Breast epithelium (tissue), 4 donors: Measurements from ENCODE around the gene CTSH. TPM values are rescaled to one million over a fixed set of nuclear protein-coding genes. Genes with fewer than 3 reads are reported as not detected.
"Not testable (repeated sequence)": the region's sequence is repeated elsewhere in the genome, so short reads cannot be mapped to it uniquely, and the experiment has no call there.

ENCODE experiments used
- DNase-seq, 2 donors: peaks; one replicate each; pipeline ENCODE4 v3.0.0-alpha.2; 2019; ENCODE audit warnings: low spot score in 2 of 2
- H3K27ac ChIP-seq, 2 donors: fragments of 200-600 bp; sonication (generic) in 1 of 2; one replicate each; pipeline ENCODE4 v1.5.1; 2016 to 2019; ENCODE audit warnings: mild to moderate bottlenecking in 1 of 2
- H3K27me3 ChIP-seq, 2 donors: fragments of 200-600 bp; sonication (generic) in 1 of 2; one replicate each; pipeline versions ENCODE4 v1.5.1 to v1.6.0; 2017 to 2019; ENCODE audit warnings: control low read depth in 1 of 2, mild to moderate bottlenecking in 1 of 2
- H3K36me3 ChIP-seq: fragments of 200-600 bp; one replicate; pipeline ENCODE4 v1.5.1; 2019
- H3K4me1 ChIP-seq, 2 donors: fragments of 200-600 bp; sonication (generic); one replicate each; pipeline ENCODE4 v1.5.1; 2016 to 2019; ENCODE audit warnings: control low read depth in 1 of 2
- H3K4me3 ChIP-seq, 3 donors: fragments of 200-600 bp; sonication (generic); 1 replicate in 2 of 3; 2 replicates in 1 of 3; pipeline ENCODE4 v1.5.1; 2016 to 2019; ENCODE audit warnings: mild to moderate bottlenecking in 3 of 3, moderate library complexity in 2 of 3
- H3K9me3 ChIP-seq, 2 donors: fragments of 200-600 bp; sonication (generic) in 1 of 2; one replicate each; pipeline ENCODE4 v1.5.1; 2016 to 2019; ENCODE audit warnings: control low read depth in 1 of 2
- POLR2A ChIP-seq: fragments of 450-650 bp; IDR thresholded peaks from one replicate; pipeline ENCODE4 v1.6.1; 2016; ENCODE audit warnings: antibody characterized with exemption, mild to moderate bottlenecking, moderate library complexity
- POLR2AphosphoS5 ChIP-seq, 3 donors: sonication (generic); formaldehyde crosslinking; IDR thresholded peaks; one replicate each; pipeline ENCODE4 v1.6.1; 2017; ENCODE audit warnings: antibody characterized with exemption in 3 of 3
- intact Hi-C: fragments of 100-400 bp; cut with DNase I; formaldehyde crosslinking; loops from one replicate; pipeline ENCODE4 v1.15.1; 2023; ENCODE audit warnings: low total_unique reads
- total RNA-seq, 3 donors: library from RNA; depleted of rRNA; stranded (reverse); fragments of >200 nt; gene quantifications; one replicate each; pipeline ENCODE4 v1.1.0, GENCODE V29; 2016
- TF ChIP-seq, protein P1 (sequence below), 3 donors: fragments of 450-650 bp; IDR thresholded peaks; one replicate each; pipeline ENCODE4 v1.5.1; 2016 to 2017; ENCODE audit warnings: antibody characterized with exemption in 3 of 3, mild to moderate bottlenecking in 3 of 3, moderate library complexity in 3 of 3

CTSH gene
- total RNA-seq, 3 donors from 2014 or later: 158 to 272 (median 163) TPM

DNA sequence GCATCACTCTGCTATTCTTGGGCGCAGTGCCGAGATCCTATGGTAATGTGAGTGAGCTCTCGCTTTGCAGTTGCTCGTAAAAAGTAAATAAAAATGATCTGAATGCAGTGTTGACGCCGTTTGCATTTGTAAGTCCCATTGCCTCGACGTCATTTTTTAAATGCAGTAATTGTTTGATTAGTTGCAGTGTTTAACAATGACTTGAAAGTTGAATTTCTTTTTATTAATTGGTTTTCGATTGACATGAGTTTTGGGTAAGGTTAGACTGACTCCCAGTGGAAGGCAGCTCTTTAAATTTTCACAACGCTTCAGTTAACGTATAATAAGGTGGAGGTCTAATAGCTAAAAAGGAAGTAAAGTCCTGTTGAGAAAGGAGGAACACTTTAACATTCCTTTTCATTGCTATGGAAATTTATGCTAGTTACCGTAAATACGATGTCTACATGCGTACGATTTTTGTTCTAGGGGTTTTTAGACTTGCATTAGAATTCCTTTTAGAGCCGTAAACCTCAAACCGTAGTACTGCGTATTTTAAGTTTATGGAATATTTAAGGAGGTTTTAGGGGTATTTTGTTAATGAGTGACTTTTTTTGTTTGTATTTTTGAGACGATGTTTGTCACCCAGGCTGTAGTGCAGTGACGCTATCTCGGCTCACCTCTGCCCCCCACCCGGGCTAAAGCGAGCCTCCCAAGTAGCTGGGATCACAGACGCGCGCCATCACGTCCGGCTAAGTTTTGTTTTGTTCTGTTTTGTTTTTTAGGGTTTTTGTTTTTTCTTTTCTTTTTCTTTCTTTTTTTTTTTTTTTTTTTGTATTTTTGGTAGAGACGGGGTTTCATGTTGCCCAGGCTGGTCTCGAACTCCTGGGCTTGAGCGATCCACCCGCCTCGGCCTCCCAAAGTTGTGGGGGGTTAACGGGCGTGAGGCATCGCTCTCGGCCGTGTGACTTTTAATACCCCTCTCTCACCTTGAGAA is 70.8 kb downstream of the CTSH start:
- Histone ChIP-seq H3K27me3 (no peaks in the 10 kb centered on the region), H3K9me3 (no peaks in the 10 kb centered on the region), H3K27ac (peak overlapping the region; percentile 100), H3K36me3 (no peaks in the 10 kb centered on the region), H3K4me1 (peaks cover 0 to under 1% of the 10 kb centered on the region in 2 donors), H3K4me3 (peak overlapping the region; percentile 80 to 100 (median 100))
- TF ChIP-seq, protein P1, sequence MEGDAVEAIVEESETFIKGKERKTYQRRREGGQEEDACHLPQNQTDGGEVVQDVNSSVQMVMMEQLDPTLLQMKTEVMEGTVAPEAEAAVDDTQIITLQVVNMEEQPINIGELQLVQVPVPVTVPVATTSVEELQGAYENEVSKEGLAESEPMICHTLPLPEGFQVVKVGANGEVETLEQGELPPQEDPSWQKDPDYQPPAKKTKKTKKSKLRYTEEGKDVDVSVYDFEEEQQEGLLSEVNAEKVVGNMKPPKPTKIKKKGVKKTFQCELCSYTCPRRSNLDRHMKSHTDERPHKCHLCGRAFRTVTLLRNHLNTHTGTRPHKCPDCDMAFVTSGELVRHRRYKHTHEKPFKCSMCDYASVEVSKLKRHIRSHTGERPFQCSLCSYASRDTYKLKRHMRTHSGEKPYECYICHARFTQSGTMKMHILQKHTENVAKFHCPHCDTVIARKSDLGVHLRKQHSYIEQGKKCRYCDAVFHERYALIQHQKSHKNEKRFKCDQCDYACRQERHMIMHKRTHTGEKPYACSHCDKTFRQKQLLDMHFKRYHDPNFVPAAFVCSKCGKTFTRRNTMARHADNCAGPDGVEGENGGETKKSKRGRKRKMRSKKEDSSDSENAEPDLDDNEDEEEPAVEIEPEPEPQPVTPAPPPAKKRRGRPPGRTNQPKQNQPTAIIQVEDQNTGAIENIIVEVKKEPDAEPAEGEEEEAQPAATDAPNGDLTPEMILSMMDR (IDR thresholded peaks at IDR 0.05): no peak
- TF ChIP-seq POLR2A (no peak), POLR2AphosphoS5 (IDR thresholded peaks at IDR 0.05) (peak in 2 of 3 donors; percentile 16 to 35)
- intact Hi-C loops: no loop called here
- DNase-seq: no peak

DNA sequence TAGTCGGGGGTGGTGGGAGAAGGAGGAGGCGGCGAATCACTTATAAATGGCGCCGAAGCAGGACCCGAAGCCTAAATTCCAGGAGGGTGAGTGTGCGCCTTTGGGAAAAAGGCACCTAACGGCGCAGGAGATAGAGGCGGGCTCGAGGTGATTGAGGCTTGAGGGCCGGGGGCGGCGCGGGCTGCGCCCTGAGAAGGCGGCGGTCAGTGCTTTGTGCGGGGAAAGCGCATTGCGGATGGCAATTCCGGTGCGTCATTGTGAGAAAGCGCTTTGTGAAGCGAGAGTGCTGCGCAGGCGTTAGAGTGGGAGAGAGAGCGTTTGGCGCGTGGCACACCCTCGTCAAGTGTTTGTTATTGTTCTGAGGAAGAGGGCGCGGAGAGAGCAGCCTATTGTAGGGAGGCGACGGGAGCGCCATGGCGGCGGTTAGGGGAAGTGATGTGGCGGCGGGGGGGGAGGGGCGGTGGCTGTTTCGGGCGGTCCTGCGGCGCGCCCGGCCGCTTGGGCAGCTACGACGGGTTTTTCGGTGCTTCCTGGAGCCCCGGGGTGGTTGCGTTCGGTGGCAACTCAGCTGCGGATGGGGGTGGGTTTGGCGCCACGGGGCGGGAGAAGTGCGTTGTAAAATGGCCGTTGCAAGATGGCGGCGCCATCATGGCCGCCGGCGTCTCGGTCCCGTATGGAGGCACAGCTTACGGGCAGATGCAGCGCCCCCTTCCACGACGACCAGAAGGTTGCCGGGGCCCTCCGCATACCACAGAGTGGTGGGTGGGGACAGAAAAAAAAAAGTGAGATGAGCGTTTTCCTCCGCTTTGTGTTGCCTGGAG is 71.7 kb downstream of the CTSH start:
- Histone ChIP-seq H3K4me1 (no peaks in the 10 kb centered on the region), H3K9me3 (no peaks in the 10 kb centered on the region), H3K27ac (peak overlapping the region; percentile 100), H3K27me3 (no peaks in the 10 kb centered on the region), H3K36me3 (no peaks in the 10 kb centered on the region), H3K4me3 (peak overlapping the region; percentile 80 to 100 (median 100))
- DNase-seq: peak; percentile 63 to 72
- intact Hi-C loops: no loop called here
- TF ChIP-seq POLR2AphosphoS5 (IDR thresholded peaks at IDR 0.05) (peak; percentile 53 to 71 (median 68)), POLR2A (peak; percentile 43)
- TF ChIP-seq, protein P1 (IDR thresholded peaks at IDR 0.05): peak in 1 of 3 donors; percentile 31

DNA sequence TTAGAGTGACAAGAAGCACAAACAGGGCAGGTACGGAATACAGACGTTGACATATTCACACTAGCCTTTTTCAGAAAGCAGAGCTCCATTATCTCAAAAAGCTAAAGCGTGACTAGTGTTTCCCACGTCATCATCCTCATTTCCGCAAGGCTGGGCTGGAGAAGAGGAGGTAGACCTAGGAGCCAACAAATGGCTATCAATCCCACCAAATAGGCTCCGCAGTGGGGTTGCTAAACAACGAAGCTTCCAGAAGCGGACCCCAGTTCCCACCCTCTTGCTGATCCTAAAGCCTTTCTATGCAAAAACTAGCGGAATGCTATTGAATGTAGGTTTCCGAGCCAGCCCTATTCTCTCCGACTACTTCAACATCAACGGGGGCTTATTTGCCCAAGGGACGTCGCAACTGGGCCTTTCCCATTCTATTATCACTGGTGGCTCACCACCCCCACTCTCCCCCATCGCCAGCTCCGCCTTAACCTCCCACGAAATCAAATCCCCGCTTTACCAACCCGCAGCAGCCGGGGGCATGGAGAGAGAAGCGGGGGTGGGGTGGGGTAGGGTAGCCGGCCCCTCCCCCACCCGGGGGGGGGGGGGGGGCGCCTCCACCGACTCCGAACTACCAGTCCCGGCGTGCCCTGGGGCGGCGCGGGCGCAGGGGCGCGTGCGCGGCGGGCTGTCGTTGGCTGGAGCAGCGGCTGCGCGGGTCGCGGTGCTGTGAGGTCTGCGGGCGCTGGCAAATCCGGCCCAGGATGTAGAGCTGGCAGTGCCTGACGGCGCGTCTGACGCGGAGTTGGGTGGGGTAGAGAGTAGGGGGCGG is 72.5 kb downstream of the CTSH start, which contains the start of gene MORF4L1:
Gene MORF4L1, plus strand, starts transcription at position 736 of the 817 bp plus-strand sequence. CDS start 128 bp downstream, outside the sequence.
- no peaks in the 10 kb centered on the region for H3K27me3 ChIP-seq
- peak within 1 kb of the TSS; percentile 100 for H3K27ac ChIP-seq
- peak within 1 kb of the TSS; percentile 80 to 100 (median 100) for H3K4me3 ChIP-seq
- intact Hi-C loops: no loop called here
- H3K4me1 ChIP-seq: no peaks in the 10 kb centered on the region
- H3K9me3 ChIP-seq: no peaks in the 10 kb centered on the region
- peak; percentile 95 to 98 for DNase-seq
- TF ChIP-seq POLR2AphosphoS5 (IDR thresholded peaks at IDR 0.05): no peak
- TF ChIP-seq, protein P1 (IDR thresholded peaks at IDR 0.05): no peak
- no peak for TF ChIP-seq POLR2A
- no peaks in the 10 kb centered on the region for H3K36me3 ChIP-seq

DNA sequence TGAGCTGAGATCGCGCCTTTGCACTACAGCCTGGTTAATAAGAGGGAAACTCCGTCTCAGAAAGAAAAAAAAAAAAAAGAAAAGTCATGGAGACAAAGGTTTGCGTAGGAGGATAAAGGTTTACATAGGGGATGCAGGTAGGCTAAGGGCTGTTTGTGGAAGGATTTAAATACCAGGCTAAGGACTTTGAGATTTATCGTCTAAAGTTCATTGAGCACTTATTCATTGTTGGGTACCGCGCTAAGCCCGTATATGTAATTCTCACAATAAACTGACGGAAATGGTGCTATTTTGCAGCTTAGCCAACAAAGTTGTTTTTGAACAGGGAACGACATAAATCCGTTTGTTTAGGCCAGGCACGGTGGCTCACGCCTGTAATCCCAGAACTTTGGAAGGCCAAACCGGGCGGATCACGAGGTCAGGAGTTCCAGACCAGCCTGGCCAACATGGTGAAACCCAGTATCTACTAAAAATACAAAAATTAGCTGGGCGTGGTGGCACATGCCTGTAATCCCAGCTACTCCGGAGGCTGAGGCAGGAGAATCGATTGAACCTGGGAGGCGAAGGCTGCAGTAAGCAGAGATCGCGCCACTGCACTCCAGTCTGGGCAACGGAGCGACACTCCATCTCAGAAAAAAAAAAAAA is 73.2 kb downstream of the CTSH start:
- H3K27me3 ChIP-seq, H3K36me3 ChIP-seq, DNase-seq, H3K4me1 ChIP-seq, H3K9me3 ChIP-seq, intact Hi-C loops: not testable (repeated sequence)
- H3K4me3 ChIP-seq: peak overlapping the region in 1 of 3 donors; percentile 100
- peak overlapping the region in 1 of 2 donors; percentile 100 for H3K27ac ChIP-seq

Other genes with a start within 250 kb of the CTSH start
- 1 to 10 TPM; 1.3 to 7.4 (median 6.2) TPM for gene ADAMTS7, start 133.6 kb downstream of the CTSH start, total RNA-seq
- gene MORF4L1, start 72.2 kb downstream of the CTSH start, total RNA-seq: 100 to 1,000 TPM; 330 to 411 (median 350) TPM
- gene RASGRF1, start 145.7 kb upstream of the CTSH start, total RNA-seq: under 1 TPM in 2 of 3 donors, not detected in 1; 0.15 to 0.16 TPM